HepG2 (cell line): ENCODE measurements around the gene MAN1A1. TPM values are rescaled to one million over a fixed set of nuclear protein-coding genes. Genes with fewer than 3 reads are reported as not detected.

ENCODE experiments used
- ATF7 ChIP-seq, 2 experiments: fragments of 450-650 bp in 1 of 2; sonication (generic) in 1 of 2; formaldehyde crosslinking in 1 of 2; IDR thresholded peaks; 2 replicates each; pipeline versions ENCODE4 v1.4.0 to v1.6.1; 2016 to 2020; ENCODE audit warnings: antibody characterized with exemption in 1 of 2, mild to moderate bottlenecking in 1 of 2, missing genetic modification reagents in 1 of 2
- GABPA ChIP-seq, 2 experiments: IDR thresholded peaks; 2 replicates each; pipeline ENCODE4 v1.6.1; 2011 to 2016; ENCODE audit warnings: low read depth in 2 of 2, low read length in 1 of 2, missing biosample characterization in 1 of 2, missing genetic modification characterization in 1 of 2
- MAFK ChIP-seq, 2 experiments: IDR thresholded peaks in 1 of 2; conservative IDR thresholded peaks in 1 of 2; 2 replicates each; pipeline ENCODE4 v1.6.1; 2011; ENCODE audit warnings: improper control_type of control experiment in 2 of 2, low read length in 2 of 2
- MIXL1 ChIP-seq: IDR thresholded peaks from 2 replicates; pipeline ENCODE4 v1.6.1; 2016
- NKX3-1 ChIP-seq: sonication (generic); formaldehyde crosslinking; IDR thresholded peaks from 2 replicates; pipeline ENCODE4 v1.5.0; 2020; ENCODE audit warnings: missing genetic modification reagents
- POLR2AphosphoS5 ChIP-seq: IDR thresholded peaks from 2 replicates; pipeline ENCODE4 v1.6.1; 2012; ENCODE audit warnings: low read depth, low read length
- RARA ChIP-seq: IDR thresholded peaks from 2 replicates; pipeline ENCODE4 v1.6.1; 2016; ENCODE audit warnings: missing genetic modification reagents, missing compliant biosample characterization
- ZKSCAN8 ChIP-seq: IDR thresholded peaks from 2 replicates; pipeline ENCODE4 v1.6.1; 2016; ENCODE audit warnings: borderline replicate concordance, missing genetic modification reagents, missing compliant biosample characterization
- ZNF124 ChIP-seq: sonication (generic); formaldehyde crosslinking; IDR thresholded peaks from 2 replicates; pipeline ENCODE4 v1.4.0; 2020; ENCODE audit warnings: missing genetic modification reagents
- ZNF484 ChIP-seq: sonication (generic); formaldehyde crosslinking; IDR thresholded peaks from 2 replicates; pipeline ENCODE4 v1.5.1; 2020; ENCODE audit warnings: mild to moderate bottlenecking, low read depth, missing genetic modification reagents, borderline replicate concordance
- ZNF672 ChIP-seq: sonication (generic); formaldehyde crosslinking; IDR thresholded peaks from 2 replicates; pipeline ENCODE4 v1.8.1; 2022; ENCODE audit warnings: missing genetic modification reagents
- ZSCAN12 ChIP-seq: sonication (generic); formaldehyde crosslinking; IDR thresholded peaks from 2 replicates; pipeline ENCODE4 v1.9.0; 2021; ENCODE audit warnings: mild to moderate bottlenecking, missing genetic modification reagents
- polyA plus RNA-seq, 8 experiments: library from polyadenylated mRNA; depleted of rRNA in 3 of 8; stranded (reverse) in 7 of 8; unstranded in 1 of 8; fragments of >200 nt; fragmentation: Illumina TruSeq in 4 of 8; extraction: Trizol in 4 of 8; gene quantifications; 2 replicates each; pipeline versions ENCODE4 v1.2.1 to v1.2.3, GENCODE V29; 2011 to 2016; ENCODE audit warnings: low read depth in 4 of 8, missing spikeins in 1 of 8, mixed read lengths in 1 of 8; ENCODE audit not compliant: insufficient read depth in 1 of 8
- total RNA-seq, 5 experiments: library from RNA; depleted of rRNA; stranded (reverse); fragments of >200 nt; fragmentation: Illumina TruSeq; extraction: Trizol; gene quantifications; 2 replicates each; pipeline ENCODE4 v1.2.3, GENCODE V29; 2016; ENCODE audit warnings: low read depth in 1 of 5
- TF ChIP-seq, protein P1 (sequence below): conservative IDR thresholded peaks from 2 replicates; pipeline ENCODE4 v1.6.1; 2018; ENCODE audit warnings: missing genetic modification reagents
- TF ChIP-seq, protein P2 (sequence below): IDR thresholded peaks from 2 replicates; pipeline ENCODE4 v1.6.1; 2016
- TF ChIP-seq, protein P3 (sequence below): sonication (generic); formaldehyde crosslinking; IDR thresholded peaks from 2 replicates; pipeline ENCODE4 v1.8.1; 2023; ENCODE audit warnings: mild to moderate bottlenecking, missing genetic modification reagents
- TF ChIP-seq, protein P4 (sequence below): sonication (generic); formaldehyde crosslinking; IDR thresholded peaks from 2 replicates; pipeline ENCODE4 v1.8.1; 2023; ENCODE audit warnings: mild to moderate bottlenecking, moderate library complexity, missing genetic modification reagents
- TF ChIP-seq, protein P5 (sequence below): sonication (generic); formaldehyde crosslinking; conservative IDR thresholded peaks from 2 replicates; pipeline ENCODE4 v1.4.0; 2020; ENCODE audit warnings: mild to moderate bottlenecking, missing genetic modification reagents, moderate library complexity

Gene MAN1A1
- total and polyA plus RNA-seq, 2 of the 13 experiments (the other 11 are each of a cell fraction or from before 2014, with no cell fraction given) = 156 to 236 TPM

DNA sequence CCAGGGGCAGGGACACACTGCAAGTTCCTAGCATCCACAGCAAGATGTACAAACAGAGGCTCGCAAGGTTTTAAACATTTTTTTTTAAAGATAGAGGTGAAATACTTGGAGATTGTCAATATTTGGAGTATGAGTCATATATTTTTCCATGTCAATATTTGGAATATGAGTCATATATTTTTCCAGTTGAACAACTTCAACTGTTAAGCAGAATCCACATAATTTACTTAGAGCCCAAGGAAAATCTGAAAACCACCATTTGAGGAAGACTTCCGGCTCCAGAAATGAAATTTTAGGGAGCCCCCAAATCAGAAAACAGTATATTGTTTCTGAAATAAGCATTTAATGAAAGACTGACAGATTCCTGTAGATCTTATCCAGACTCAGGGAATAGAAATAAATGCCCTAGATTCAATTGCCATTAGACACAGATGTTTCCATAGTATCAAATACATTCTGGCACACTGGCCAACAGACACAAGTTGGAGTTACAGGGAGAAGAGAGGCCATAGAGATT is 219.5 kb downstream of the MAN1A1 start (continued):
- TF ChIP-seq, protein P1, sequence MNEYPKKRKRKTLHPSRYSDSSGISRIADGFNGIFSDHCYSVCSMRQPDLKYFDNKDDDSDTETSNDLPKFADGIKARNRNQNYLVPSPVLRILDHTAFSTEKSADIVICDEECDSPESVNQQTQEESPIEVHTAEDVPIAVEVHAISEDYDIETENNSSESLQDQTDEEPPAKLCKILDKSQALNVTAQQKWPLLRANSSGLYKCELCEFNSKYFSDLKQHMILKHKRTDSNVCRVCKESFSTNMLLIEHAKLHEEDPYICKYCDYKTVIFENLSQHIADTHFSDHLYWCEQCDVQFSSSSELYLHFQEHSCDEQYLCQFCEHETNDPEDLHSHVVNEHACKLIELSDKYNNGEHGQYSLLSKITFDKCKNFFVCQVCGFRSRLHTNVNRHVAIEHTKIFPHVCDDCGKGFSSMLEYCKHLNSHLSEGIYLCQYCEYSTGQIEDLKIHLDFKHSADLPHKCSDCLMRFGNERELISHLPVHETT = no peak
- TF ChIP-seq NKX3-1 (CRISPR knock-in tag) = peak; percentile 47; the same call in 1 of the 2 replicates
- TF ChIP-seq MAFK (conservative IDR thresholded peaks at IDR 0.05 in 1 of 2, IDR thresholded peaks at IDR 0.05 in 1 of 2; ENCODE audit: low read length in 2 of 2) = 0 out of 4 replicates have a peak, but pooled peaks of 1 of the 2 experiments have one; percentile 6
- no peak; the same call in 1 of the 2 replicates for TF ChIP-seq ZNF124 (CRISPR knock-in tag)
- TF ChIP-seq ZNF484 (CRISPR knock-in tag) = no peak
- peak; percentile 87 for TF ChIP-seq MIXL1 (CRISPR knock-in tag)
- TF ChIP-seq, protein P2, sequence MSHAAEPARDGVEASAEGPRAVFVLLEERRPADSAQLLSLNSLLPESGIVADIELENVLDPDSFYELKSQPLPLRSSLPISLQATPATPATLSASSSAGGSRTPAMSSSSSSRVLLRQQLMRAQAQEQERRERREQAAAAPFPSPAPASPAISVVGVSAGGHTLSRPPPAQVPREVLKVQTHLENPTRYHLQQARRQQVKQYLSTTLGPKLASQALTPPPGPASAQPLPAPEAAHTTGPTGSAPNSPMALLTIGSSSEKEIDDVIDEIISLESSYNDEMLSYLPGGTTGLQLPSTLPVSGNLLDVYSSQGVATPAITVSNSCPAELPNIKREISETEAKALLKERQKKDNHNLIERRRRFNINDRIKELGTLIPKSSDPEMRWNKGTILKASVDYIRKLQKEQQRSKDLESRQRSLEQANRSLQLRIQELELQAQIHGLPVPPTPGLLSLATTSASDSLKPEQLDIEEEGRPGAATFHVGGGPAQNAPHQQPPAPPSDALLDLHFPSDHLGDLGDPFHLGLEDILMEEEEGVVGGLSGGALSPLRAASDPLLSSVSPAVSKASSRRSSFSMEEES (CRISPR knock-in tag) = peak; percentile 31; the same call in 1 of the 2 replicates
- no peak for TF ChIP-seq ZNF672
- TF ChIP-seq POLR2AphosphoS5 = no peak
- TF ChIP-seq, protein P3, sequence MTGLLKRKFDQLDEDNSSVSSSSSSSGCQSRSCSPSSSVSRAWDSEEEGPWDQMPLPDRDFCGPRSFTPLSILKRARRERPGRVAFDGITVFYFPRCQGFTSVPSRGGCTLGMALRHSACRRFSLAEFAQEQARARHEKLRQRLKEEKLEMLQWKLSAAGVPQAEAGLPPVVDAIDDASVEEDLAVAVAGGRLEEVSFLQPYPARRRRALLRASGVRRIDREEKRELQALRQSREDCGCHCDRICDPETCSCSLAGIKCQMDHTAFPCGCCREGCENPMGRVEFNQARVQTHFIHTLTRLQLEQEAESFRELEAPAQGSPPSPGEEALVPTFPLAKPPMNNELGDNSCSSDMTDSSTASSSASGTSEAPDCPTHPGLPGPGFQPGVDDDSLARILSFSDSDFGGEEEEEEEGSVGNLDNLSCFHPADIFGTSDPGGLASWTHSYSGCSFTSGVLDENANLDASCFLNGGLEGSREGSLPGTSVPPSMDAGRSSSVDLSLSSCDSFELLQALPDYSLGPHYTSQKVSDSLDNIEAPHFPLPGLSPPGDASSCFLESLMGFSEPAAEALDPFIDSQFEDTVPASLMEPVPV = no peak
- no peak for TF ChIP-seq GABPA (IDR thresholded peaks at IDR 0.05; ENCODE audit: low read depth, low read length)
- peak; percentile 33; the same call in 1 of the 2 replicates for TF ChIP-seq GABPA (CRISPR knock-in tag; IDR thresholded peaks at IDR 0.05; ENCODE audit: low read depth)
- TF ChIP-seq ZKSCAN8 (CRISPR knock-in tag) = peak; percentile 73; the same call in 1 of the 2 replicates
- TF ChIP-seq ATF7 (IDR thresholded peaks at IDR 0.05) = peak; percentile 91
- TF ChIP-seq ATF7 (CRISPR knock-in tag; IDR thresholded peaks at IDR 0.05) = peak; percentile 53; the same call in 1 of the 2 replicates
- TF ChIP-seq, protein P4, sequence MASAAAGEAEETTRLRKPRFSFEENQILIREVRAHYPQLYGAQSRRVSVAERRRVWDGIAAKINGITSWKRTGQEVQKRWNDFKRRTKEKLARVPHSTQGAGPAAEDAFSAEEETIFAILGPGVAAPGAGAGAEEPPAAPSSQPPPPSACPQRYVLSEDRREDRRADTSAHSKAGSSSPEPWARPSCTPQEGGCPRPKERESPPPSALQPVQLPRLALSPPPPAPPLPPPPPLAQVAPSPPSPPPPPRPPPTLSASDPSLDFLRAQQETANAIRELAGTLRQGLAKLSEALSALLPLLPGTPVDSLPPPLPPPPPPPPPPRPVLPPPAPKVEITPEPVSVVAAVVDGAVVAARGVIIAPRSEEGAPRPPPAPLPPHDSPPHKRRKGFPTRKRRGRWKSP = no peak; the same call in 1 of the 2 replicates
- TF ChIP-seq, protein P5, sequence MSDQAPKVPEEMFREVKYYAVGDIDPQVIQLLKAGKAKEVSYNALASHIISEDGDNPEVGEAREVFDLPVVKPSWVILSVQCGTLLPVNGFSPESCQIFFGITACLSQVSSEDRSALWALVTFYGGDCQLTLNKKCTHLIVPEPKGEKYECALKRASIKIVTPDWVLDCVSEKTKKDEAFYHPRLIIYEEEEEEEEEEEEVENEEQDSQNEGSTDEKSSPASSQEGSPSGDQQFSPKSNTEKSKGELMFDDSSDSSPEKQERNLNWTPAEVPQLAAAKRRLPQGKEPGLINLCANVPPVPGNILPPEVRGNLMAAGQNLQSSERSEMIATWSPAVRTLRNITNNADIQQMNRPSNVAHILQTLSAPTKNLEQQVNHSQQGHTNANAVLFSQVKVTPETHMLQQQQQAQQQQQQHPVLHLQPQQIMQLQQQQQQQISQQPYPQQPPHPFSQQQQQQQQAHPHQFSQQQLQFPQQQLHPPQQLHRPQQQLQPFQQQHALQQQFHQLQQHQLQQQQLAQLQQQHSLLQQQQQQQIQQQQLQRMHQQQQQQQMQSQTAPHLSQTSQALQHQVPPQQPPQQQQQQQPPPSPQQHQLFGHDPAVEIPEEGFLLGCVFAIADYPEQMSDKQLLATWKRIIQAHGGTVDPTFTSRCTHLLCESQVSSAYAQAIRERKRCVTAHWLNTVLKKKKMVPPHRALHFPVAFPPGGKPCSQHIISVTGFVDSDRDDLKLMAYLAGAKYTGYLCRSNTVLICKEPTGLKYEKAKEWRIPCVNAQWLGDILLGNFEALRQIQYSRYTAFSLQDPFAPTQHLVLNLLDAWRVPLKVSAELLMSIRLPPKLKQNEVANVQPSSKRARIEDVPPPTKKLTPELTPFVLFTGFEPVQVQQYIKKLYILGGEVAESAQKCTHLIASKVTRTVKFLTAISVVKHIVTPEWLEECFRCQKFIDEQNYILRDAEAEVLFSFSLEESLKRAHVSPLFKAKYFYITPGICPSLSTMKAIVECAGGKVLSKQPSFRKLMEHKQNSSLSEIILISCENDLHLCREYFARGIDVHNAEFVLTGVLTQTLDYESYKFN (CRISPR knock-in tag) = peak; percentile 71
- TF ChIP-seq RARA = peak; percentile 83
- no peak for TF ChIP-seq ZSCAN12
